Endothelial cell of umbilical vein (primary cell): Measurements from ENCODE around the gene TOP2B. TPM values are rescaled to one million over a fixed set of nuclear protein-coding genes. Genes with fewer than 3 reads are reported as not detected.

ENCODE experiments used
- BruUV-seq: library from RNA; stranded (reverse); fragments of 400-500 nt; replicated peaks from 2 replicates; lab custom pipeline; 2021; lab: Mats Ljungman, UMichigan
- CTCF ChIA-PET: fragments of 300-600, 350-600 bp; sonication (Branson Sonifier 250); formaldehyde crosslinking; loops from one replicate; lab custom pipeline; 2021; ENCODE audit warnings: antibody characterized with exemption, inconsistent platforms; lab: Charles Lee
- POLR2A ChIA-PET: fragments of 300-600, 350-600 bp; sonication (Branson Sonifier 250); formaldehyde crosslinking; loops from one replicate; lab custom pipeline; 2021; ENCODE audit warnings: antibody characterized with exemption, inconsistent platforms; lab: Charles Lee
- DNase-seq: peaks from one replicate; pipeline ENCODE4 v3.0.0-alpha.2; 2011; ENCODE audit warnings: low read depth, low spot score
- FAIRE-seq: peaks from 2 replicates; lab custom pipeline; 2011; peaks lifted over from hg19 to GRCh38; lab: Jason Lieb, UNC
- H2AFZ ChIP-seq: 2 replicates; pipeline ENCODE4 v1.6.0; 2012; ENCODE audit warnings: low read depth, low read length, control low read depth, inconsistent platforms
- H3K27ac ChIP-seq: 2 replicates; pipeline ENCODE4 v1.5.1; 2011; ENCODE audit warnings: low read depth, mild to moderate bottlenecking, control low read depth, low read length, moderate library complexity; ENCODE audit not compliant: insufficient read depth
- H3K27me3 ChIP-seq, 2 experiments: 2 replicates each; pipeline versions ENCODE4 v1.6.0 to v1.6.1; 2011; ENCODE audit warnings: low read length in 2 of 2, mixed read lengths in 1 of 2; ENCODE audit not compliant: control insufficient read depth in 2 of 2, insufficient read depth in 2 of 2
- H3K36me3 ChIP-seq, 2 experiments: 2 replicates in 1 of 2; 3 replicates in 1 of 2; pipeline ENCODE4 v1.5.1; 2011; ENCODE audit warnings: low read length in 2 of 2, mild to moderate bottlenecking in 1 of 2, moderate library complexity in 1 of 2; ENCODE audit not compliant: control insufficient read depth in 2 of 2, insufficient read depth in 2 of 2; ENCODE audit errors: extremely low read depth in 1 of 2
- H3K4me1 ChIP-seq: 3 replicates; pipeline ENCODE4 v1.5.1; 2011; ENCODE audit warnings: mild to moderate bottlenecking, low read length; ENCODE audit not compliant: control insufficient read depth, insufficient read depth; ENCODE audit errors: extremely low read depth
- H3K4me2 ChIP-seq: 2 replicates; pipeline ENCODE4 v1.6.1; 2011; ENCODE audit warnings: low read length, control low read depth, mixed read lengths; ENCODE audit not compliant: insufficient read depth
- H3K4me3 ChIP-seq, 3 experiments: fragments of 200-600 bp in 1 of 3; sonication (generic), shearing (Covaris generic) in 1 of 3; replicated peaks in 1 of 3; 2 replicates each; pipeline ENCODE4 v1.5.1; 2011 to 2016; ENCODE audit warnings: control low read depth in 3 of 3, low read length in 3 of 3, mild to moderate bottlenecking in 2 of 3, inconsistent platforms in 1 of 3, low read depth in 1 of 3, moderate library complexity in 1 of 3; ENCODE audit not compliant: insufficient read depth in 1 of 3
- H3K79me2 ChIP-seq: 2 replicates; pipeline ENCODE4 v1.6.0; 2012; ENCODE audit warnings: low read length, inconsistent platforms; ENCODE audit not compliant: control insufficient read depth, insufficient read depth
- H3K9ac ChIP-seq: replicated peaks from 2 replicates; pipeline ENCODE3; 2011; ENCODE audit warnings: low read length, control low read depth; ENCODE audit not compliant: insufficient read depth; ENCODE audit errors: extremely low read depth
- H3K9me1 ChIP-seq: replicated peaks from 3 replicates; pipeline ENCODE4 v1.6.0; 2011; ENCODE audit warnings: mild to moderate bottlenecking, low read length; ENCODE audit not compliant: control insufficient read depth, insufficient read depth; ENCODE audit errors: extremely low read depth
- H3K9me3 ChIP-seq: replicated peaks from 2 replicates; pipeline ENCODE4 v1.5.1; 2012; ENCODE audit warnings: low read length, inconsistent platforms; ENCODE audit not compliant: control insufficient read depth, insufficient read depth
- H4K20me1 ChIP-seq: replicated peaks from 2 replicates; pipeline ENCODE3; 2011; ENCODE audit warnings: mild to moderate bottlenecking, low read length; ENCODE audit not compliant: control insufficient read depth, insufficient read depth; ENCODE audit errors: extremely low read depth
- EZH2 ChIP-seq: IDR thresholded peaks from 2 replicates; pipeline ENCODE4 v1.6.1; 2012; ENCODE audit warnings: borderline replicate concordance, low read depth, mild to moderate bottlenecking, moderate library complexity, low read length, inconsistent platforms; ENCODE audit not compliant: severe bottlenecking
- FOS ChIP-seq: IDR thresholded peaks from 2 replicates; pipeline ENCODE4 v1.6.1; 2011; ENCODE audit warnings: mild to moderate bottlenecking, low read length, moderate library complexity, borderline replicate concordance; ENCODE audit not compliant: insufficient read depth
- GATA2 ChIP-seq: IDR thresholded peaks from 2 replicates; pipeline ENCODE4 v1.7.0; 2011; ENCODE audit warnings: low read depth, mild to moderate bottlenecking, moderate library complexity, mixed read lengths, low read length; ENCODE audit not compliant: insufficient read length, insufficient read depth
- JUN ChIP-seq: IDR thresholded peaks from 2 replicates; pipeline ENCODE4 v1.6.1; 2011; ENCODE audit warnings: borderline replicate concordance, low read depth; ENCODE audit not compliant: insufficient read length, insufficient read depth
- MYC ChIP-seq: IDR thresholded peaks from one replicate; pipeline ENCODE4 v1.6.1; 2011; ENCODE audit warnings: mild to moderate bottlenecking, low read depth, low read length
- POLR2A ChIP-seq: IDR thresholded peaks from 2 replicates; pipeline ENCODE4 v1.6.1; 2012; ENCODE audit warnings: low read depth, mild to moderate bottlenecking, control low read depth, low read length
- POLR2AphosphoS5 ChIP-seq: IDR thresholded peaks from 2 replicates; pipeline ENCODE4 v1.6.1; 2012; ENCODE audit warnings: low read depth, mild to moderate bottlenecking, control low read depth, low read length, moderate library complexity; ENCODE audit not compliant: insufficient read depth
- dilution Hi-C: fragments of 300-500 bp; cut with MboI; formaldehyde crosslinking; loops from one replicate; pipeline ENCODE4 v1.15.0; 2019; ENCODE audit warnings: low sequenced_read_pairs; ENCODE audit not compliant: extremely low pct_ligation_motif_present
- intact Hi-C: fragments of 100-400 bp; cut with micrococcal nuclease; formaldehyde crosslinking; loops from one replicate; pipeline ENCODE4 v1.10.0; 2022
- polyA plus RNA-seq, 4 experiments: library from polyadenylated mRNA; depleted of rRNA in 3 of 4; stranded (reverse) in 3 of 4; unstranded in 1 of 4; fragments of >200 nt; gene quantifications; 2 replicates each; pipeline versions ENCODE4 v1.2.1 to v1.2.3, GENCODE V29; 2011 to 2012; ENCODE audit warnings: missing spikeins in 1 of 4
- total RNA-seq: library from RNA; stranded (reverse); gene quantifications from 2 replicates; pipeline ENCODE4 v1.2.3, GENCODE V29; 2021
- TF ChIP-seq, protein P1 (sequence below), 2 donors: IDR thresholded peaks; 1 replicate in 1 of 2; 2 replicates in 1 of 2; pipeline ENCODE4 v1.5.1; 2011; ENCODE audit warnings: low read length in 2 of 2, mild to moderate bottlenecking in 2 of 2, moderate library complexity in 2 of 2, control low read depth in 1 of 2, inconsistent platforms in 1 of 2, low read depth in 1 of 2; ENCODE audit not compliant: insufficient read depth in 1 of 2; ENCODE audit errors: extremely low read depth in 1 of 2
- TF ChIP-seq, protein P2 (sequence below): IDR thresholded peaks from 2 replicates; pipeline ENCODE4 v1.6.1; 2011; ENCODE audit not compliant: insufficient read depth, insufficient read length

TOP2B gene
- total and polyA plus RNA-seq, 2 donors (not counting 3 experiments of a cell fraction or from before 2014, with no cell fraction given) = 20.4 to 98.9 TPM

- H3K9ac ChIP-seq = no peak overlapping the region
- BruUV-seq = no TSS peak
- no peaks in the 10 kb centered on the region for H3K9me1 ChIP-seq
- ChIA-PET CTCF (interaction anchor here (1.1 kb wide), 1 partner anchor 26 kb away, joined by 3 read pairs; no protein-coding TSS in a partner anchor), POLR2A (no interaction called here)
- FAIRE-seq (no peak), DNase-seq (no peak)
- dilution Hi-C loops = no loop called here
- no peak overlapping the region for H3K4me3 ChIP-seq
- intact Hi-C loops = no loop called here
- H4K20me1 ChIP-seq = no peaks in the 10 kb centered on the region
- H3K4me2 ChIP-seq = no peak overlapping the region
- H3K36me3 ChIP-seq = no peaks in the 10 kb centered on the region
- no peak overlapping the region for H2AFZ ChIP-seq
- no peaks in the 10 kb centered on the region for H3K79me2 ChIP-seq
- no peak overlapping the region for H3K27ac ChIP-seq
- H3K27me3 ChIP-seq = peaks cover 2 to 4% of the 10 kb centered on the region in 2 experiments
- no peaks in the 10 kb centered on the region for H3K9me3 ChIP-seq
- H3K4me1 ChIP-seq = no peaks in the 10 kb centered on the region
- no peak for TF ChIP-seq FOS
- TF ChIP-seq, protein P1, sequence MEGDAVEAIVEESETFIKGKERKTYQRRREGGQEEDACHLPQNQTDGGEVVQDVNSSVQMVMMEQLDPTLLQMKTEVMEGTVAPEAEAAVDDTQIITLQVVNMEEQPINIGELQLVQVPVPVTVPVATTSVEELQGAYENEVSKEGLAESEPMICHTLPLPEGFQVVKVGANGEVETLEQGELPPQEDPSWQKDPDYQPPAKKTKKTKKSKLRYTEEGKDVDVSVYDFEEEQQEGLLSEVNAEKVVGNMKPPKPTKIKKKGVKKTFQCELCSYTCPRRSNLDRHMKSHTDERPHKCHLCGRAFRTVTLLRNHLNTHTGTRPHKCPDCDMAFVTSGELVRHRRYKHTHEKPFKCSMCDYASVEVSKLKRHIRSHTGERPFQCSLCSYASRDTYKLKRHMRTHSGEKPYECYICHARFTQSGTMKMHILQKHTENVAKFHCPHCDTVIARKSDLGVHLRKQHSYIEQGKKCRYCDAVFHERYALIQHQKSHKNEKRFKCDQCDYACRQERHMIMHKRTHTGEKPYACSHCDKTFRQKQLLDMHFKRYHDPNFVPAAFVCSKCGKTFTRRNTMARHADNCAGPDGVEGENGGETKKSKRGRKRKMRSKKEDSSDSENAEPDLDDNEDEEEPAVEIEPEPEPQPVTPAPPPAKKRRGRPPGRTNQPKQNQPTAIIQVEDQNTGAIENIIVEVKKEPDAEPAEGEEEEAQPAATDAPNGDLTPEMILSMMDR (IDR thresholded peaks at IDR 0.05; ENCODE audit: extremely low read depth in 1 of 2, insufficient read depth in 1 of 2, low read depth in 1 of 2, low read length in 2 of 2) = no peak
- TF ChIP-seq JUN = no peak
- TF ChIP-seq MYC = no peak
- no peak for TF ChIP-seq POLR2AphosphoS5
- TF ChIP-seq EZH2 = no peak
- no peak for TF ChIP-seq POLR2A
- TF ChIP-seq, protein P2, sequence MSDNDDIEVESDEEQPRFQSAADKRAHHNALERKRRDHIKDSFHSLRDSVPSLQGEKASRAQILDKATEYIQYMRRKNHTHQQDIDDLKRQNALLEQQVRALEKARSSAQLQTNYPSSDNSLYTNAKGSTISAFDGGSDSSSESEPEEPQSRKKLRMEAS = no peak
- no peak for TF ChIP-seq GATA2
Observed at GRCh38 chr3:25673738-25674298, 9.1 kb upstream of the TOP2B start.
